DMS53 (cell line): Measurements from ENCODE around the gene CCDC81.

Source experiments
- DNase-seq: peaks from one replicate; lab custom pipeline; 2025; lab: John Stamatoyannopoulos, UW

CCDC81 gene

GRCh38 chr11:86464509-86465221 lies 90.0 kb downstream of the CCDC81 start:
- no peak for DNase-seq

DNA sequence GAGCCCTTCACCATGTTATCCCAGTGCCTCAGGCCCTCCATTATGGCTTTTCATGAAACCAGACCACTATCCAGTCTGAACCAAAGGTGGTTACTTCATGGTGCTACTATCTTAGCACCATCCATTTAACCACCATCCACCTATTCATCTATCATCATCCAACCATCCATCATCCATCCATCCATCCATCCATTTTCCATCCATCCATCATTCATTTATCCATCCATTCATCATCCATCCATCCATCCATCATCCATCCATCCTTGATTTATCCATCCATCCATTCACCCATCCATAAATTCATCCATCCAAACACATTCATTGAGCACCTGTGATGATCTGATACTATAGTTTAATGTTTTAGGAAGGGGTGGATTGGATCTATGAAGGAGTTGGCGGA lies 93.5 kb downstream of the CCDC81 start:
- DNase-seq: no peak

GRCh38 chr11:86469491-86470388 lies 95.1 kb downstream of the CCDC81 start:
- DNase-seq: peak; percentile 26
